ENCODE data around the gene CCDC93.
"Not testable (repeated sequence)": the region's sequence is repeated elsewhere in the genome, so short reads cannot be mapped to it uniquely, and the experiment has no call there.

DNA sequence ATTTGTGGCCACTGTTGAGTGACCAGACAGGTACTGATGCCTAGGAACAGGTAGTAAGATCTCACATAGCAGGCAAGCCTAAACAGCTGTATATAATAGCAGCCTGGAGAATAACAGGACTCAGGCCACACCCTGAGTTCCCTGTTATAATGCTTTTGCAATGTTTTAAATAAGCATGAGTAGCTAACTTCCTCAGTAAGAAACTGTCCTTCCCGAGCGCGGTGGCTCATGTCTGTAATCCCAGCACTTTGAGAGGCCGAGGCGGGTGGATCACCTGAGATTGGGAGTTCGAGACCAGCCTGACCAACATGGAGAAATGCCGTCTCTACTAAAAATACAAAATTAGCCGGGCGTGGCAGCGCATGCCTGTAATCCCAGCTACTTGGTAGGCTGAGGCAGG, 1.9 kb upstream of the CCDC93 start:
- TF ChIP-seq RFX5 (IDR thresholded peaks at IDR 0.05; ENCODE audit: low read depth, low read length); MXI1 (IDR thresholded peaks at IDR 0.05; ENCODE audit: borderline replicate concordance, low read depth, low read length); USF2 (IDR thresholded peaks at IDR 0.05; ENCODE audit: low read depth, low read length); RCOR1 (IDR thresholded peaks at IDR 0.05; ENCODE audit: insufficient replicate concordance, low read length); CHD1 (IDR thresholded peaks at IDR 0.05; ENCODE audit: low read depth, low read length); POLR2A (IDR thresholded peaks at IDR 0.05; ENCODE audit: low read depth, low read length): not testable (repeated sequence)
- TF ChIP-seq, protein P1, sequence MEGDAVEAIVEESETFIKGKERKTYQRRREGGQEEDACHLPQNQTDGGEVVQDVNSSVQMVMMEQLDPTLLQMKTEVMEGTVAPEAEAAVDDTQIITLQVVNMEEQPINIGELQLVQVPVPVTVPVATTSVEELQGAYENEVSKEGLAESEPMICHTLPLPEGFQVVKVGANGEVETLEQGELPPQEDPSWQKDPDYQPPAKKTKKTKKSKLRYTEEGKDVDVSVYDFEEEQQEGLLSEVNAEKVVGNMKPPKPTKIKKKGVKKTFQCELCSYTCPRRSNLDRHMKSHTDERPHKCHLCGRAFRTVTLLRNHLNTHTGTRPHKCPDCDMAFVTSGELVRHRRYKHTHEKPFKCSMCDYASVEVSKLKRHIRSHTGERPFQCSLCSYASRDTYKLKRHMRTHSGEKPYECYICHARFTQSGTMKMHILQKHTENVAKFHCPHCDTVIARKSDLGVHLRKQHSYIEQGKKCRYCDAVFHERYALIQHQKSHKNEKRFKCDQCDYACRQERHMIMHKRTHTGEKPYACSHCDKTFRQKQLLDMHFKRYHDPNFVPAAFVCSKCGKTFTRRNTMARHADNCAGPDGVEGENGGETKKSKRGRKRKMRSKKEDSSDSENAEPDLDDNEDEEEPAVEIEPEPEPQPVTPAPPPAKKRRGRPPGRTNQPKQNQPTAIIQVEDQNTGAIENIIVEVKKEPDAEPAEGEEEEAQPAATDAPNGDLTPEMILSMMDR (conservative IDR thresholded peaks at IDR 0.05; ENCODE audit: low read depth, low read length): not testable (repeated sequence)

Measured in IMR-90 (cell line).